ENCODE data around the gene SPAG9.
"Not testable (repeated sequence)": the region's sequence is repeated elsewhere in the genome, so short reads cannot be mapped to it uniquely, and the experiment has no call there.

SPAG9 gene

GRCh38 chr17:51118330-51119195 lies 2.1 kb downstream of the SPAG9 start:
- Histone ChIP-seq H3K4me1 (ENCODE audit: control insufficient read depth, low read length) (peaks cover 34% of the 10 kb centered on the region), H3K4me3 (ENCODE audit: low read length) (peak overlapping the region; percentile 82), H3K27ac (ENCODE audit: low read depth, low read length) (no peak overlapping the region), H3K9me3 (ENCODE audit: control insufficient read depth, insufficient read depth, low read length) (no peaks in the 10 kb centered on the region), H3K79me2 (ENCODE audit: control insufficient read depth, low read length) (peaks cover 76% of the 10 kb centered on the region), H3K27me3 (ENCODE audit: control insufficient read depth, low read length) (no peaks in the 10 kb centered on the region), H3K4me2 (ENCODE audit: low read length) (peak overlapping the region; percentile 82), H3F3A (ENCODE audit: control insufficient read depth, insufficient read depth) (no peaks in the 10 kb centered on the region), H4K20me1 (ENCODE audit: control insufficient read depth, insufficient read depth, low read depth, low read length) (peaks cover 14% of the 10 kb centered on the region), H3K9me2 (replicated peaks; ENCODE audit: control insufficient read depth, low read length) (no peaks in the 10 kb centered on the region), H3K36me3 (ENCODE audit: control insufficient read depth, low read length) (peaks cover 6% of the 10 kb centered on the region)
- no peak for TF ChIP-seq CTCF (IDR thresholded peaks at IDR 0.05; ENCODE audit: low read depth, low read length, poor library complexity, severe bottlenecking)
- TF ChIP-seq EZH2phosphoT487 (IDR thresholded peaks at IDR 0.05; ENCODE audit: borderline replicate concordance, low read length): no peak

- Histone ChIP-seq H3K36me3 (ENCODE audit: control insufficient read depth, low read length) (peaks cover 6% of the 10 kb centered on the region), H3K4me1 (ENCODE audit: control insufficient read depth, low read length) (peaks cover 23% of the 10 kb centered on the region), H3K9me2 (replicated peaks; ENCODE audit: control insufficient read depth, low read length) (no peaks in the 10 kb centered on the region), H3K27me3 (ENCODE audit: control insufficient read depth, low read length) (no peaks in the 10 kb centered on the region), H3K27ac (ENCODE audit: low read depth, low read length) (no peak overlapping the region), H3K4me2 (ENCODE audit: low read length) (no peak overlapping the region), H3K79me2 (ENCODE audit: control insufficient read depth, low read length) (peaks cover 100% of the 10 kb centered on the region), H3K9me3 (ENCODE audit: control insufficient read depth, insufficient read depth, low read length) (no peaks in the 10 kb centered on the region), H3F3A (ENCODE audit: control insufficient read depth, insufficient read depth) (no peaks in the 10 kb centered on the region), H4K20me1 (ENCODE audit: control insufficient read depth, insufficient read depth, low read depth, low read length) (peaks cover 14% of the 10 kb centered on the region), H3K4me3 (ENCODE audit: low read length) (no peak overlapping the region)
- TF ChIP-seq EZH2phosphoT487 (IDR thresholded peaks at IDR 0.05; ENCODE audit: borderline replicate concordance, low read length): no peak
- no peak for TF ChIP-seq CTCF (IDR thresholded peaks at IDR 0.05; ENCODE audit: low read depth, low read length, poor library complexity, severe bottlenecking)
Observed at GRCh38 chr17:51115179-51115578, 5.5 kb downstream of the SPAG9 start.

- H3K4me1 ChIP-seq (ENCODE audit: control insufficient read depth, low read length); H3F3A ChIP-seq (ENCODE audit: control insufficient read depth, insufficient read depth); H3K9me2 ChIP-seq (replicated peaks; ENCODE audit: control insufficient read depth, low read length); H3K36me3 ChIP-seq (ENCODE audit: control insufficient read depth, low read length); H3K4me2 ChIP-seq (ENCODE audit: low read length); H4K20me1 ChIP-seq (ENCODE audit: control insufficient read depth, insufficient read depth, low read depth, low read length); H3K27me3 ChIP-seq (ENCODE audit: control insufficient read depth, low read length); H3K9me3 ChIP-seq (ENCODE audit: control insufficient read depth, insufficient read depth, low read length); H3K4me3 ChIP-seq (ENCODE audit: low read length); H3K27ac ChIP-seq (ENCODE audit: low read depth, low read length): not testable (repeated sequence)
- H3K79me2 ChIP-seq (ENCODE audit: control insufficient read depth, low read length): peaks cover 96% of the 10 kb centered on the region
Observed at GRCh38 chr17:51112303-51113222, 8.1 kb downstream of the SPAG9 start.
